ENCODE data around the gene ROR1. TPM values are rescaled to one million over a fixed set of nuclear protein-coding genes. Genes with fewer than 3 reads are reported as not detected.

Gene ROR1
- total and polyA plus RNA-seq, 4 donors: 4.0 to 30.9 (median 11.4) TPM

DNA sequence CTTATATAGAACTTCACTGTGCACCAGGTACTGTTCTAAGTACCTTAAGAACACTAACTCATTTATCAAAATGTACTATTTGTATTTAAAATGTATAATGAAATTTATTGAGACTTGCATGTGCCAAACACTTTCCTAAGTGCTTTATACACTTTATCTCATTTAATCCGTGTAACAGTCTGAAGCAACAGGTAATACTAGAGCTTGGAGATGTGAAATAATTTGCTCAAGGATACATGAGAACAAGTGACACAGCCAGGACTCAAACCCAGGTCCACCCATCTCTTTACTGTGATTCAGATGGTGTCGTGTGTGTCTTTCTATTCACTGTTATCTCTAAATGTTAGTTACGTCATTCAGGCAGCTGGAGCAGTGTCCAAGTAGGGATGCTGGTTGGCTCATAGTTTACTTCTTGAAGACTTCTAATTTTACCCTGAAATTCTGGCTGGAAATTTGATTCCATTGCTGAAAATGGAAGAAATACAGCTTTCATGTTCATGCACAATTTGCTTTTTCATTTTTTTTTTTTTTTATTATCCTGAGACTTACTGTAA lies 259.9 kb downstream of the ROR1 start:
- Histone ChIP-seq H3K27ac (ENCODE audit: low read depth in 1 of 2, low read length in 2 of 2) (peak overlapping the region in 1 of 2 donors; percentile 43), H3K4me3 (ENCODE audit: low read length in 2 of 2) (no peak overlapping the region), H3K9me3 (ENCODE audit: control insufficient read depth, low read length) (no peaks in the 10 kb centered on the region), H3K4me1 (ENCODE audit: control insufficient read depth in 1 of 2, insufficient read depth in 2 of 2, low read length in 2 of 2) (peaks cover 9 to 18% of the 10 kb centered on the region in 2 donors), H3K36me3 (ENCODE audit: control insufficient read depth in 1 of 2, insufficient read depth in 2 of 2, low read length in 1 of 2) (no peaks in the 10 kb centered on the region), H3K27me3 (ENCODE audit: control insufficient read depth in 1 of 2, insufficient read depth in 2 of 2, low read length in 1 of 2) (no peaks in the 10 kb centered on the region)
- intact Hi-C loops (cut with DNase I): no loop called here
- ATAC-seq (ENCODE audit: low FRiP score) (peak; percentile 76), DNase-seq (peak in 1 of 2 donors; percentile 59)
- 3 to 5% methylated on average over 3 of the region's 3 CpGs for WGBS, 2 donors

DNA sequence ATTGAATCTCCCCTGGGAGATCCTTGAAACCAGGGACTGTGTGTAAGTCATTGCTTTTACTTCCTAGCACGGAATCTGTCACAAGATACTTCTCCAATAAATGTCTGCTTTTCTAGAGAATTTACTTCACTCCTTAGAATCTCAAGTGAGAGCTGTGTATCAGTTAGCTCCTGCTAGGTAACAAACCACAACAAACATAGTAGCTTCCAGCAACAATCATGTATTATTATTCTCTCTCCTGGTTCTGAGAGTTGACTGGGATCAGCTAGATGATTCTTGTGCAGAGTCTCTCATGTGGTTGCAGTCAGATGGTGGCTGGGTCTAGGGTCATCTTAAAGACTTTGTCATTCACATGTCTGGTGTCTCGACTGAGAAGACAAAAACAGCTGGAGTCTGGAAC lies 262.7 kb downstream of the ROR1 start:
- Histone ChIP-seq H3K27ac (ENCODE audit: low read depth in 1 of 2, low read length in 2 of 2) (no peak overlapping the region), H3K27me3 (ENCODE audit: control insufficient read depth in 1 of 2, insufficient read depth in 2 of 2, low read length in 1 of 2) (no peaks in the 10 kb centered on the region), H3K36me3 (ENCODE audit: control insufficient read depth in 1 of 2, insufficient read depth in 2 of 2, low read length in 1 of 2) (no peaks in the 10 kb centered on the region), H3K4me3 (ENCODE audit: low read length in 2 of 2) (no peak overlapping the region), H3K9me3 (ENCODE audit: control insufficient read depth, low read length) (no peaks in the 10 kb centered on the region), H3K4me1 (ENCODE audit: control insufficient read depth in 1 of 2, insufficient read depth in 2 of 2, low read length in 2 of 2) (peaks cover 13 to 25% of the 10 kb centered on the region in 2 donors)
- no peak for ATAC-seq (ENCODE audit: low FRiP score)
- DNase-seq: no peak
- intact Hi-C loops (cut with DNase I): loop anchor here in 1 of 2 donors (5.0 kb wide), 1 partner anchor 59 kb away; no protein-coding TSS in a partner anchor
- 63 to 70% methylated on average over 2 of the region's 2 CpGs for WGBS, 2 donors

GRCh38 chr1:64038119-64038518 lies 264.3 kb downstream of the ROR1 start:
- Histone ChIP-seq H3K4me1 (ENCODE audit: control insufficient read depth in 1 of 2, insufficient read depth in 2 of 2, low read length in 2 of 2) (peaks cover 22 to 26% of the 10 kb centered on the region in 2 donors), H3K27me3 (ENCODE audit: control insufficient read depth in 1 of 2, insufficient read depth in 2 of 2, low read length in 1 of 2) (no peaks in the 10 kb centered on the region), H3K4me3 (ENCODE audit: low read length in 2 of 2) (no peak overlapping the region), H3K27ac (ENCODE audit: low read depth in 1 of 2, low read length in 2 of 2) (peak overlapping the region; percentile 9 to 16), H3K36me3 (ENCODE audit: control insufficient read depth in 1 of 2, insufficient read depth in 2 of 2, low read length in 1 of 2) (no peaks in the 10 kb centered on the region), H3K9me3 (ENCODE audit: control insufficient read depth, low read length) (no peaks in the 10 kb centered on the region)
- DNase-seq (no peak), ATAC-seq (ENCODE audit: low FRiP score) (no peak)
- 14 to 27% methylated on average over 4 of the region's 4 CpGs for WGBS, 2 donors
- intact Hi-C loops (cut with DNase I): loop anchor here in 1 of 2 donors (5.0 kb wide), 1 partner anchor 61 kb away; no protein-coding TSS in a partner anchor

- no peak overlapping the region for H3K4me3 ChIP-seq (ENCODE audit: low read length in 2 of 2)
- DNase-seq (no peak), ATAC-seq (ENCODE audit: low FRiP score) (no peak)
- no peaks in the 10 kb centered on the region for H3K27me3 ChIP-seq (ENCODE audit: control insufficient read depth in 1 of 2, insufficient read depth in 2 of 2, low read length in 1 of 2)
- WGBS, 2 donors: 81 to 86% methylated on average over 1 of the region's 1 CpG
- no peaks in the 10 kb centered on the region for H3K36me3 ChIP-seq (ENCODE audit: control insufficient read depth in 1 of 2, insufficient read depth in 2 of 2, low read length in 1 of 2)
- H3K4me1 ChIP-seq (ENCODE audit: control insufficient read depth in 1 of 2, insufficient read depth in 2 of 2, low read length in 2 of 2): peaks cover 21 to 28% of the 10 kb centered on the region in 2 donors
- intact Hi-C loops (cut with DNase I): loop anchor here in 1 of 2 donors (5.0 kb wide), 1 partner anchor 62 kb away; no protein-coding TSS in a partner anchor
- H3K9me3 ChIP-seq (ENCODE audit: control insufficient read depth, low read length): no peaks in the 10 kb centered on the region
- H3K27ac ChIP-seq (ENCODE audit: low read depth in 1 of 2, low read length in 2 of 2): peak overlapping the region; percentile 30 to 66
Observed at GRCh38 chr1:64038965-64039364, 265.1 kb downstream of the ROR1 start.

- H3K4me3 ChIP-seq (ENCODE audit: low read length in 2 of 2): no peak overlapping the region
- H3K36me3 ChIP-seq (ENCODE audit: control insufficient read depth in 1 of 2, insufficient read depth in 2 of 2, low read length in 1 of 2): no peaks in the 10 kb centered on the region
- no peaks in the 10 kb centered on the region for H3K27me3 ChIP-seq (ENCODE audit: control insufficient read depth in 1 of 2, insufficient read depth in 2 of 2, low read length in 1 of 2)
- intact Hi-C loops (cut with DNase I): loop anchor here in 1 of 2 donors (5.0 kb wide), 1 partner anchor 62 kb away; no protein-coding TSS in a partner anchor
- H3K27ac ChIP-seq (ENCODE audit: low read depth in 1 of 2, low read length in 2 of 2): peak overlapping the region; percentile 47 to 66
- 3% methylated on average over 3 of the region's 3 CpGs for WGBS, 2 donors
- peak in 1 of 2 donors; percentile 60 for DNase-seq
- H3K9me3 ChIP-seq (ENCODE audit: control insufficient read depth, low read length): no peaks in the 10 kb centered on the region
- H3K4me1 ChIP-seq (ENCODE audit: control insufficient read depth in 1 of 2, insufficient read depth in 2 of 2, low read length in 2 of 2): peaks cover 23 to 31% of the 10 kb centered on the region in 2 donors
- peak; percentile 82 for ATAC-seq (ENCODE audit: low FRiP score)
Observed at GRCh38 chr1:64039390-64039926, 265.6 kb downstream of the ROR1 start.

GRCh38 chr1:64041371-64042131 lies 267.7 kb downstream of the ROR1 start:
- Histone ChIP-seq H3K27me3 (ENCODE audit: control insufficient read depth in 1 of 2, insufficient read depth in 2 of 2, low read length in 1 of 2) (no peaks in the 10 kb centered on the region), H3K27ac (ENCODE audit: low read depth in 1 of 2, low read length in 2 of 2) (peak overlapping the region; percentile 69 to 95), H3K4me1 (ENCODE audit: control insufficient read depth in 1 of 2, insufficient read depth in 2 of 2, low read length in 2 of 2) (peaks cover 23% of the 10 kb centered on the region in 2 donors), H3K4me3 (ENCODE audit: low read length in 2 of 2) (no peak overlapping the region), H3K9me3 (ENCODE audit: control insufficient read depth, low read length) (no peaks in the 10 kb centered on the region), H3K36me3 (ENCODE audit: control insufficient read depth in 1 of 2, insufficient read depth in 2 of 2, low read length in 1 of 2) (no peaks in the 10 kb centered on the region)
- WGBS, 2 donors: 53 to 54% methylated on average over 3 of the region's 3 CpGs
- intact Hi-C loops (cut with DNase I): loop anchor here (5.0 kb wide), 5 partner anchors 51 to 344 kb away; no protein-coding TSS in a partner anchor
- no peak for ATAC-seq (ENCODE audit: low FRiP score)
- no peak for DNase-seq

DNA sequence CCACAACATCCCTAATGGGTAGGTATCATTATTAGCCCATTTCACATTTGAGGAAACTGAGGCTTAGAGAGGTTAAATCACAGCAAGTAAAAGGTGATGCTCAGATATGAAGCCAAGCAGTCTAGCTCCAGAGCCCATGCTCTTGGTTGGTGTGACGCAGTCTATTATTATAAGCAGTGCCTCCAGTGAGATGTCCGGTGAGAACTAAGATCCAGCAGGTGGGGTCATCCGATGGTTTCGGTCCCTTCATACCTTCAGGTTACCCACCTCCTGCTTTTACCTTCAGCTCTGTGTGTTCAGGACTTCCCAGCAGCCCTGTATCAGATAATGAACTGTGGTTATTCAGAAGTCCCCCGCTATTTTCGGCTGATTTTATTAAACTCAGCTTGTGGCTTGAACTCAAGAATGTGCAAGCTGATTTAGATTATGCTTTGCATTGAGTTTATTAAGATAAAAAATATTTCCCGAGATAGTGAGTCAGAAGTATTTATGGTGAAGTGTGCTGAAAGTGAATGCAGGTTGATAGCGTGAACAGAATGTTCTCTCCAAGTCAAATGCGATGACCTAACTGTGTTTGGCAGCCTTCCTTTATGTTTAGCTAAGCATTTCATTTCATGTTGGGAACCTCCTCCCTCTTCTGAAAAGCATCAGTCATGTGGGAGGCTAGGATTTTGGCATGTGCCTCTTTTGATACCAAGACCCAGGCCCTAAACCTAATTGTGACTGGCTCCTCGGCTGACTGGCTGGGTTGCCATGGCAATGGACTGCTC lies 268.7 kb downstream of the ROR1 start:
- Histone ChIP-seq H3K27ac (ENCODE audit: low read depth in 1 of 2, low read length in 2 of 2) (peak overlapping the region; percentile 87 to 99), H3K36me3 (ENCODE audit: control insufficient read depth in 1 of 2, insufficient read depth in 2 of 2, low read length in 1 of 2) (no peaks in the 10 kb centered on the region), H3K9me3 (ENCODE audit: control insufficient read depth, low read length) (no peaks in the 10 kb centered on the region), H3K4me1 (ENCODE audit: control insufficient read depth in 1 of 2, insufficient read depth in 2 of 2, low read length in 2 of 2) (peaks cover 20 to 23% of the 10 kb centered on the region in 2 donors), H3K27me3 (ENCODE audit: control insufficient read depth in 1 of 2, insufficient read depth in 2 of 2, low read length in 1 of 2) (no peaks in the 10 kb centered on the region), H3K4me3 (ENCODE audit: low read length in 2 of 2) (no peak overlapping the region)
- intact Hi-C loops (cut with DNase I): loop anchor here (5.0 kb wide), 5 partner anchors 50 to 345 kb away; no protein-coding TSS in a partner anchor
- 3 to 7% methylated on average over 10 of the region's 10 CpGs for WGBS, 2 donors
- DNase-seq (no peak), ATAC-seq (ENCODE audit: low FRiP score) (peak; percentile 85)

DNA sequence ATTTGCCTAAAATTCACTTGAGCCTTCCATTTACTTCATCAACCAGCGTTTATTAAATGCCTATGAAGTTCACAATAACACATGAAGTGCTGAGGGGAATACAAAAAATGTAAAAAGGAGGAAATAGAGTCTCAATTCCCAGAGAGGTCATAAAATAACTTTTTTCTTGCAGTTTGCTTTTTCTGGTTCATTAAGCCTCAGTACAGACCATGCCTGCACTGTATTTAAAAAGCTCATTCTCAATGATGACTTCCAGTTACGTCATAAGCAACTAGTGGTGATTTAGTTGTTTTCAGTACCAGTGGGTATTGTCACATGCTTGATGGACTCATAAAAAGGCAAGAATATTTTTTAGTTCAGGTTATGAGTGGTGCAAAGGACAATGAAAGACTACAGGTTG lies 269.5 kb downstream of the ROR1 start:
- peak overlapping the region; percentile 87 to 100 for H3K27ac ChIP-seq (ENCODE audit: low read depth in 1 of 2, low read length in 2 of 2)
- H3K27me3 ChIP-seq (ENCODE audit: control insufficient read depth in 1 of 2, insufficient read depth in 2 of 2, low read length in 1 of 2): no peaks in the 10 kb centered on the region
- no peak for ATAC-seq (ENCODE audit: low FRiP score)
- intact Hi-C loops (cut with DNase I): loop anchor here (5.0 kb wide), 5 partner anchors 49 to 346 kb away; no protein-coding TSS in a partner anchor
- no peaks in the 10 kb centered on the region for H3K36me3 ChIP-seq (ENCODE audit: control insufficient read depth in 1 of 2, insufficient read depth in 2 of 2, low read length in 1 of 2)
- no peaks in the 10 kb centered on the region for H3K9me3 ChIP-seq (ENCODE audit: control insufficient read depth, low read length)
- H3K4me1 ChIP-seq (ENCODE audit: control insufficient read depth in 1 of 2, insufficient read depth in 2 of 2, low read length in 2 of 2): peaks cover 19 to 23% of the 10 kb centered on the region in 2 donors
- 17 to 19% methylated on average over 2 of the region's 2 CpGs for WGBS, 2 donors
- H3K4me3 ChIP-seq (ENCODE audit: low read length in 2 of 2): no peak overlapping the region
- no peak for DNase-seq
